Fibroblast of pulmonary artery (primary cell): ENCODE data around the gene ARHGAP23.
A peak's percentile ranks its signal among the peaks of the same experiment; 100 is the strongest.

Experiments
- DNase-seq: peaks from one replicate; pipeline ENCODE4 v3.0.0-alpha.2; 2010; ENCODE audit warnings: low read depth
- H3K4me3 ChIP-seq: replicated peaks from 2 replicates; pipeline ENCODE4 v1.5.1; 2011; ENCODE audit warnings: low read depth, mild to moderate bottlenecking, control low read depth, low read length, moderate library complexity
- TF ChIP-seq, protein P1 (sequence below): IDR thresholded peaks from 2 replicates; pipeline ENCODE4 v1.5.1; 2011; ENCODE audit warnings: mild to moderate bottlenecking, control low read depth, low read length, inconsistent platforms; ENCODE audit errors: missing control alignments

ARHGAP23 gene

DNA sequence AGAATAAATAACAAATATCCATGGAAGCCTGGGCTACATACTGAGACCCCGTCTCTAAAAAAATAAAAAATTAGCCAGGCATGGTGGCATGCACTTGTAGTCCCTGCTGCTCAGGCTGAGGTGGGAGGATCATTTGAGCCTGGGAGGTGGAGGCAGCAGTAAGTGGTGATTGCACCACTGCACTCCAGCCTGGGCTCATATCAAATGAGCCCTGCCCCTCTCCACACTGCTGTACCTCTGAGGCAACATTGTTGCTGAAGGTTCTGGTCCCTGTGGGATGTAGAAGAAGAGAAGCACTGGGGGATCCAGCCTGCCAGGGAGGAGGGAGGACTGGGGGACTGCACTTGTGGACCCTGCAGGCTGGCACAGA, 11.4 kb upstream of the ARHGAP23 start:
- TF ChIP-seq, protein P1, sequence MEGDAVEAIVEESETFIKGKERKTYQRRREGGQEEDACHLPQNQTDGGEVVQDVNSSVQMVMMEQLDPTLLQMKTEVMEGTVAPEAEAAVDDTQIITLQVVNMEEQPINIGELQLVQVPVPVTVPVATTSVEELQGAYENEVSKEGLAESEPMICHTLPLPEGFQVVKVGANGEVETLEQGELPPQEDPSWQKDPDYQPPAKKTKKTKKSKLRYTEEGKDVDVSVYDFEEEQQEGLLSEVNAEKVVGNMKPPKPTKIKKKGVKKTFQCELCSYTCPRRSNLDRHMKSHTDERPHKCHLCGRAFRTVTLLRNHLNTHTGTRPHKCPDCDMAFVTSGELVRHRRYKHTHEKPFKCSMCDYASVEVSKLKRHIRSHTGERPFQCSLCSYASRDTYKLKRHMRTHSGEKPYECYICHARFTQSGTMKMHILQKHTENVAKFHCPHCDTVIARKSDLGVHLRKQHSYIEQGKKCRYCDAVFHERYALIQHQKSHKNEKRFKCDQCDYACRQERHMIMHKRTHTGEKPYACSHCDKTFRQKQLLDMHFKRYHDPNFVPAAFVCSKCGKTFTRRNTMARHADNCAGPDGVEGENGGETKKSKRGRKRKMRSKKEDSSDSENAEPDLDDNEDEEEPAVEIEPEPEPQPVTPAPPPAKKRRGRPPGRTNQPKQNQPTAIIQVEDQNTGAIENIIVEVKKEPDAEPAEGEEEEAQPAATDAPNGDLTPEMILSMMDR, result no peak
- no peak overlapping the region for H3K4me3 ChIP-seq
- DNase-seq, result peak; percentile 19

DNA sequence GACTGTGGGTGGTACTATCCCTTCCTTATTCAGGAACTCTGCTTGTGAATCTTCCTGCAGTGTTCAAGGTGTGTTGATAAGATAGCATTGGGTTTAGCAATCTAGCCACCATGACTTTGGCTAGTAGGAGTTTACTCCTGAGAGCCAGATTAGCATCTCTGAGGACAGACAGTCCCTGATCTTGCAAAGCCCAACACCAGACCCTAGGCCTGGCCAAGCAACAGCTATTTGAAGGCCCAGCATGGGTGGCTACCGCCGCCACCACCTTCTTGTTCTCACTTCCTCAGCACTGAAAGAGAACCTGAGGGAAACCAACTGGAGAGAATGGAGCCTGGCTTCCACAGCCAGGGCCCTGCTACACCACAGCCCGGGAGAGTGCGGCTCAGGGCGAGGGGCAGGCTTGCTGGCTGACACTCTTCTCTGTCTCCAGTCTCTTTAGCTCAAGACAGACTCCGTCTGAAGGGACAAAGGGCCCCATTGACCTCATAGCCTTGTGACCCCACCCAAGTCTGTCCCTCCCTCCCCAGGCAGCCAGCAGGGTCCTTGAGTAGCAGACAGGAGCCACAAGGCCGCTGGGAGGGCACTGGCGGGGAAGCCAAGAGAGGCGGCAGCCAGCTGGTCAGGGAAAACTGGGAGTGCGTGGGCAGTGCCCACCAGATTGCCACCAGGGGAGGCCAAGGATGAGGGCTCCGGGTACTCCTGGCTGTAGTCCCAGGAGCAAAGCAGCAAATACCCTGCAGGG, 10.9 kb upstream of the ARHGAP23 start:
- H3K4me3 ChIP-seq, result no peak overlapping the region
- DNase-seq, result no peak
- TF ChIP-seq, protein P1, result no peak

DNA sequence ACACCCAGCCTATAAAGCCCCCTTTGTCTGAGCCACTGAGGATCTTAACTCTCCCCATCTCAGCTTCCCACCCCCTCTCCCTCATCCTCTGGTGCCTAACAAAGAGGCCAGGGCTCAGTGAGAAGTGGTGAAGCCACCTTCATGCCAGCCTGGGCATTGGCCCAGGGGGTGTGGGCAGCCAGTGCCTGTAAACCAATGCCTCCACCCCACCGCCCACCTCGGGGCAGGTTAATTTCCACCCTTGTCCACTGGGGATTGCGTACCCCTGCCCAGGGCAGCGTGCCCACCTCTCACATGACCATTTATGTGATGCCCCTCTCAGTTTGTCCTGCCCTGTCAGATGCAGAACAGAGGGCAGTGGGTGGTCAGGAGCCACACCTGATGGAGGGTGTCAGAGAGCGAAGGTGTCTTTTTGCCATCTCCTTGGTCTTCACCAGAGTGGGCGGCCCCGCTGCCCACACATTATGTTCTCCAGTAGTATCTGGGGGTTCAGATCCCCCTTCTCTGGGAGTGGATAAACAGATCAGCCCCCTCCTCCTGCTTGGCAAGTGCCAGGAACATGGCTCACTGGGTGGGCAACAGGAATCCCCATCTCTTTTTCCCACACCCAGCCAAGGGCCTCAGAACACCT, 10.1 kb upstream of the ARHGAP23 start:
- H3K4me3 ChIP-seq, result no peak overlapping the region
- TF ChIP-seq, protein P1, result no peak

DNA sequence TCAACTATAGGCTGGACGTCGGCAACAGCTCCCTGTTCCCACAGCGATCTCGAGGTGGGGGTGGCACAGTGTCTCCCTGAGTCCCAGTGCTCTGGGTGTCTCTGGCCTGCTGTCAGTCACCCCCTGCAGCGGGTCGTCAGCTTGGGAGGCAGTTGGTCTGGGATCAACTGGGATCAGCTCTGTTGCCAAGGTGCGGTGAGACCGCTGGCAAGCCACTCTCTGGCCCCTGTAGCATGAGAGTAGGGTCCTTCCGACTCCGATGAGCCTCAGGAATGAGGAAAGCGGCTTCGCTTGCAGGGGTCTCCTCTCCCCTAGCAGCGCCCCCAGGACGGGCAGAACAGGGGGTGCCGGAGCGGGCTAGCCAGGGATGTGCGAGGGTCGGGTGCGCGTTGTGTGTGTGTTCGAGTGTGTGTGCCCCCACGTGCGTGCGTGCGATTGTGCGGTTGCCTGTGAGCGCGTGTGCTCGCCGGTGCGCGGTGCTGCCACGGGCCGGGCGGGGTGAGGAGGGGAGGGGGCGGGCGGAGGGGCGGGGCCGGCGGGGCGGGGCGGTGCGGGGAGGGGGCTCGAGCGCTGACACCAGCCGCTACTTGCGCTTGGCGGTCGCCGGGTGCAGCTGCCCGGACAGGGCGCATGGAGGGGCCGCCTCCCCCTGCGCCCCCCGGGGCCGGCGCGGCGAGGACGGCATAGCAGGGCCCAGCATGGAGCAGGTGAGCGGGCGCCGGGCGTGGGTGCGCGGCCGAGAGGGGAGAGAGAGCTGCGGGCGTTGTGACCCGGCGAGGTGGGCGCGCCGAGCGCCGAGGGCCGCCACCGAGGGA, 9.4 kb upstream of the ARHGAP23 start:
- no peak for DNase-seq
- TF ChIP-seq, protein P1, result no peak
- no peak overlapping the region for H3K4me3 ChIP-seq

More for the DNA sequence above, 10.1 kb upstream of the ARHGAP23 start:
- no peak for DNase-seq

DNA sequence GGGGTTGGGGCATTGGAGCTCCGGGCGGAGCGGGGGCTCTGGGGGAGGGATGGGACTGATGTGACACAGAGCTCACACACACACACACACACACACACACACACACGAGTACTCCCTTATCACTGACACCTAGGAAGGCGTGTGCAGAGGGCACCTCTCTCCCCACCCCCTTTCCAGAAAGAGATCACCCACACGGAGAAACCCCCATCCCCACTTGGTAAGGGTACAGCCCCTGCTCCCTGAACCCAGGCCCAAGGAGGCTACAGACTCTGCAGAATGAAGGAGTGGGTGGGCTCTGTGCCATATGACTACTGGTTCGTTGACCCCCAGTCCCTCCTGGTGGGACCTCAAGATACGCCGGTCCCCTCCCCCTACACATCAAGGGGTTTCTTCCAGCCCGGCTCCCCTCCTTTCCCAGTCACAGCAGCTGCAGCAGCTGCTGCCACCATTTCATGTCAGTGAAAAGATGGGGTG, 8.7 kb upstream of the ARHGAP23 start:
- H3K4me3 ChIP-seq, result no peak overlapping the region
- no peak for DNase-seq
- TF ChIP-seq, protein P1, result no peak

DNA sequence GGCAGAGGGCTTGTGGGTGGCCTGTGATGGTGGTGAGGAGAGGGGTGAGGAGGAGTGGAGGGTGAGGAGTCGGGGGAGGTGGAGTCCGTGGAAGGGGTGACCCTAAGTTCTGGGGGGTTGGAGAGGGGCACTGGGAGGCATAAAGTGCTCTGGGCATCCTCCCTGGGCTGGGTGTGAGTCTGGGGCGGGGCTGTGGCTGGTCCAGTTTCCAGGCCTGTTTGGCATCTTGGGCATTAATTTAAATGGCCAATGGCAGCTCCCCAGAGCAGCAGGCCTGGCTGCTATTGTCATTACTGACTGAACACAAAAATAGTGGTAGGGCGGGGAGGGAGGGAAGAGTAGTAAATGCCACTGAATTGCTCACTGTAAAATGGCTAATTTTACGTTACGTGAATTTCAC, 7.7 kb upstream of the ARHGAP23 start:
- TF ChIP-seq, protein P1, result no peak
- no peak overlapping the region for H3K4me3 ChIP-seq
- no peak for DNase-seq
